Stimulated activated CD8-positive, alpha-beta memory T cell treated with anti-CD3 and anti-CD28 coated beads, Interleukin-15, amount 100 ng/mL, for 24 hours (primary cell): ENCODE results near the gene SPTBN2.
"Not testable (repeated sequence)": the region's sequence is repeated elsewhere in the genome, so short reads cannot be mapped to it uniquely, and the experiment has no call there.

Source experiments
- DNase-seq: peaks from one replicate; pipeline ENCODE4 v3.0.0-alpha.2; 2020; ENCODE audit warnings: low read depth

SPTBN2 gene

GRCh38 chr11:66684635-66685034 lies 44.4 kb downstream of the SPTBN2 start:
- no peak for DNase-seq

- no peak for DNase-seq
Observed at GRCh38 chr11:66683877-66684276, 45.1 kb downstream of the SPTBN2 start.

GRCh38 chr11:66680966-66681645 lies 47.9 kb downstream of the SPTBN2 start:
- no peak for DNase-seq

- DNase-seq: peak; percentile 87
Observed at GRCh38 chr11:66677599-66678375, 51.2 kb downstream of the SPTBN2 start, which contains the start of gene RBM4B. Gene RBM4B (minus strand): TSS chr11:66677887. CDS start chr11:66677079, 808 bp downstream.

GRCh38 chr11:66676931-66677598 lies 52.0 kb downstream of the SPTBN2 start:
- DNase-seq: no peak

GRCh38 chr11:66676282-66676919 lies 52.6 kb downstream of the SPTBN2 start:
- DNase-seq: no peak

- no peak for DNase-seq
Observed at GRCh38 chr11:66674964-66675602, 53.9 kb downstream of the SPTBN2 start.

GRCh38 chr11:66670816-66671215 lies 58.2 kb downstream of the SPTBN2 start:
- no peak for DNase-seq

- DNase-seq: no peak
Observed at GRCh38 chr11:66665369-66665768, 63.6 kb downstream of the SPTBN2 start.

- DNase-seq: no peak
Observed at GRCh38 chr11:66663741-66664296, 65.2 kb downstream of the SPTBN2 start.

- no peak for DNase-seq
Observed at GRCh38 chr11:66659763-66660162, 69.3 kb downstream of the SPTBN2 start.

GRCh38 chr11:66653123-66653522 lies 75.9 kb downstream of the SPTBN2 start:
- DNase-seq: no peak

GRCh38 chr11:66652651-66653050 lies 76.4 kb downstream of the SPTBN2 start:
- no peak for DNase-seq

GRCh38 chr11:66651016-66651415 lies 78.0 kb downstream of the SPTBN2 start:
- DNase-seq: no peak

- no peak for DNase-seq
Observed at GRCh38 chr11:66649903-66650302, 79.1 kb downstream of the SPTBN2 start.

- DNase-seq: no peak
Observed at GRCh38 chr11:66646828-66647227, 82.2 kb downstream of the SPTBN2 start.

GRCh38 chr11:66643745-66644437 lies 85.1 kb downstream of the SPTBN2 start:
- no peak for DNase-seq

- no peak for DNase-seq
Observed at GRCh38 chr11:66641834-66642233, 87.2 kb downstream of the SPTBN2 start.

- DNase-seq: not testable (repeated sequence)
Observed at GRCh38 chr11:66639814-66640340, 89.1 kb downstream of the SPTBN2 start.

- no peak for DNase-seq
Observed at GRCh38 chr11:66639066-66639813, 89.8 kb downstream of the SPTBN2 start.
